ENCODE measurements around the gene TRDN.
"Not testable (repeated sequence)": the region's sequence is repeated elsewhere in the genome, so short reads cannot be mapped to it uniquely, and the experiment has no call there.

TRDN gene

GRCh38 chr6:123497025-123497424 lies 139.7 kb downstream of the TRDN start:
- DNase-seq = no peak

DNA sequence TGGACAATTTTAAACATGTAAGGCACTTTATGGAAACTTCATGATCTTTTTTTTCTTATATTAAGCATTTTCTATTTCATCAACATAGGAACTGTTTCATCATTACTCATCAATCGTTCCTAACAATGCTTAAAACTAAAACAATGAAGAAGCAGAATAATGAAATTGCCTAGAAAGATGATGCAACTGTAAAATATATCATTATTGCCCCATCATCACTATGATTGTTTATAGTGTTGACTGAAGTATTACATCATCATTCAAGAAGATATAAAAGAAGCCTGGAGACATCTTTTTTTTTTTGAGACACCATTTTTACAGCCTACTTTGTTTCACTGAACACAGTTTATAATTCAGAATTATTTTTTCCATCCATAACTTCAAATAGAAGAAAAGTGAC lies 147.2 kb downstream of the TRDN start:
- DNase-seq = no peak

DNA sequence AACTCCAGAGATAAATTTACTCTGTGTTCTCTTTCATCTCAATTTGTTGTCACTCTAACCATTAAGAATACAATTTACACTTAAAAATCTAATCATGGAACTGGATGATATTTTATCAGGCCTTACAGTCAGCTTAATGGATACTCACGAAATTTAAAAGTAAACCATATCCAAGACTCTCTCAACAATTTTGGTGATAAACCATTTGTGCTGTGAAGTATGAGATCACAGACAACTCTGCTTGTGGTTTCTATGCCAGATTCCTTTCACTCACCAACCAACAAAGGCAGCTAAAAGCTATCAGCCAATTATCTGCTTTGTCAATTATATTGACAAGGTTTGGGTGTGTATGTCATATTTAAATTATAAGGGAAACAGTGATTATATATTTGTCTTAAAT lies 155.8 kb downstream of the TRDN start:
- no peak for DNase-seq

DNA sequence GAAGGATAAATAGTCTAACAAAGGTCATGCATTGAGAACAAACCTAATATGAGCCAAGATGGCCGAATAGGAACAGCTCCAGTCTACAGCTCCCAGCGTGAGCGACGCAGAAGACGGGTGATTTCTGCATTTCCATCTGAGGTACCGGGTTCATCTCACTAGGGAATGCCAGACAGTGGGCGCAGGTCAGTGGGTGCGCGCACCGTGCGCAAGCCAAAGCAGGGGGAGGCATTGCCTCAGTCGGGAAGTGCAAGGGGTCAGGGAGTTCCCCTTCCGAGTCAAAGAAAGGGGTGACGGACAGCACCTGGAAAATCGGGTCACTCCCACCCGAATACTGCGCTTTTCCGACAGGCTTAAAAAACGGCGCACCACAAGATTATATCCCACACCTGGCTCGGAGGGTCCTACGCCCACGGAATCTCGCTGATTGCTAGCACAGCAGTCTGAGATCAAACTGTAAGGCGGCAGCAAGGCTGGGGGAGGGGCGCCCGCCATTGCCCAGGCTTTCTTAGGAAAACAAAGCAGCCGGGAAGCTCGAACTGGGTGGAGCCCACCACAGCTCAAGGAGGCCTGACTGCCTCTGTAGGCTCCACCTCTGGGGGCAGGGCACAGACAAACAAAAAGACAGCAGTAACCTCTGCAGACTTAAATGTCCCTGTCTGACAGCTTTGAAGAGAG lies 164.6 kb downstream of the TRDN start:
- not testable (repeated sequence) for DNase-seq

DNA sequence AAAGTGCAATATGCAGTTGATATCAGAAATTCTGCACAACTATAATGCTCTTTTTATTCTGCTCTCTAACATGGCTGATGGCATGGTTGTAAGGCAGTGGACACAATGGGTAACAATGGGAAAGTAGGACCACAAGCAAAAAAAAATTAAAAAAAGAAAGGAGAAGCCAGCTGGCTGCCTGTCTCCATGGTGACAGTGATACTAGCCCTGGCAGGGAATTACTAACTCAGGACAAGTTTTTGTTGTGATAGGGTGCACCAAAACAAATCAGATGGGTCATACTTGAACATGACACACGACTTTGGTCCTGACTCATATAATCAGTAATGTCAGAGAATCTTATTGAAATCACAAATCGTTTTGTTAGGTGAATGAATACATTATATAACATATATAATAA lies 169.4 kb downstream of the TRDN start:
- no peak for DNase-seq

GRCh38 chr6:123462152-123462551 lies 174.6 kb downstream of the TRDN start:
- DNase-seq = no peak

DNA sequence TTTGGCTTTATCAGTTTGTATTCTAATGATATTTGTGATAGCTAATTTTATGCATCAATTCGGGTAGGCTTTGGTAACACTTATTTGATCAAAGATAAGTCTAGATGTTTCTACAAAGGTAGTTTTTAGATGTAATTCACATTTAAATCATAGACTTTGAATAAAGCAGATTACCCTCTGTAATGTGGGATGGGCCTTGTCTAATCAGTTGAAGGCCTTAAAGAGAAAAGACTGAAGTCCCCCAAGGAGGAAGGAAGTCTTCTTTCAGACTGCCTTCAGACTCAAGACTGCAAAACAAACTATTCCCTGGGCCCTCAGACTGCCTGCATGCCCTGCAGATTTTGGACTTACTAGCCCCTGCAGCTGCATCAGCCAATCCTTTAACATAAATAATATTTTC lies 178.5 kb downstream of the TRDN start:
- no peak for DNase-seq

- DNase-seq = no peak
Observed at GRCh38 chr6:123456836-123457235, 179.9 kb downstream of the TRDN start.

- no peak for DNase-seq
Observed at GRCh38 chr6:123454448-123454847, 182.3 kb downstream of the TRDN start.

- DNase-seq = not testable (repeated sequence)
Observed at GRCh38 chr6:123453071-123453470, 183.7 kb downstream of the TRDN start.

DNA sequence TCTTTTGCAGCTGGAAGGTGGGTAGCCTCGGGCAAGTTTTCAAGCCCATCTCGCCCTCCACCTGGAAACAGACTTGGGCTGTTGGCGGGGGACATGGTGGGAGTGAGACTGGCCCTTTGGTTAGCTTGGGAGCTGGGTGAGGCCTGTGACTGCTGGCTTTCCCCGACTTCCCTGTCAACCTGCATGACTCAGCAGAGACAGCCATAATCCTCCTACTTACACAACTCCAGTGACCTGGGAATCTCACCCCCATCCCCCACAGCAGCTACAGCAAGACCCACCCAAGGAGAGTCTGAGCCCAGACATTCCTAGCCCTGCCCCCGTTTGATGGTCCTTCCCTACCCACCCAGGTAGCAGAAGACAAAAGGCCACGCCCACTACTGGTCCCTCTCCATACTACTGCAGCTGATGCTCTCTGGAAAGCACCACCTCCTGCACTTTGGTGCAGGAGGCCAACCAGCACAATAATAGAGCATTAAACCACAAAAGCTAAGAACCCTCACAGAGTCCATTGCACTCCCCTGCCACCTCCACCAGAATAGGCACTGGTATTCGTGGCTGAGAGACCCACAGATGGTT lies 188.4 kb downstream of the TRDN start:
- DNase-seq = no peak

DNA sequence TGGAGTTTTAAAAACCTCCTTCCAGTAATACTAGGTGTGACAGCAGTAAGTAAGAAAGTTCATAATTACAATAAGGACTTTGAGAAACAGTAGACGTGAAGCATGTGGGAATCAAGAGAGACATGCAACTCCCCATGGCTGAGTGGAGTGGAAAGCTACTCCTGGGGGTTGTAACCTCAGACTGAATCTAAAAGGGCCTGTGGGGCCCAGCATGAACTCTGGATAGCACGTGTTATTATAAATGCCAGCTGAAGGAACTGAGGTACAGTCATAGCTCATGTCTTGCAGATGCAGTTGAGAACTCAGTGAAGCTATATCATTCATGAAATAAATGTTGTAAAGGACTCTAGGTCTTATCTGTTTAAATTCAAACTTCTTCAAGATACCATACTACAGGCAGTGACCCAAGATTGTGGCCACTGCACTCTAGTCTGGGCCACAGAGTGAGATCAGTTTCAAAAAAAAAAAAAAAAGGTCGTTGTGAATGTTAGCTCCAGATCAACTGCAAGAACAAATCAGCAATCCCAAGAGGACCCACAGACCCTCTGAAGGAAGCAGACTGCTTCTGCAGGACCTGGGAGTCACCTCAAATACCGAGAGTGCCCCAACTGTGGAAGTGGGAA lies 189.3 kb downstream of the TRDN start:
- no peak for DNase-seq

GRCh38 chr6:123439371-123439770 lies 197.4 kb downstream of the TRDN start:
- DNase-seq = no peak

- no peak for DNase-seq
Observed at GRCh38 chr6:123434186-123434585, 202.6 kb downstream of the TRDN start.

DNA sequence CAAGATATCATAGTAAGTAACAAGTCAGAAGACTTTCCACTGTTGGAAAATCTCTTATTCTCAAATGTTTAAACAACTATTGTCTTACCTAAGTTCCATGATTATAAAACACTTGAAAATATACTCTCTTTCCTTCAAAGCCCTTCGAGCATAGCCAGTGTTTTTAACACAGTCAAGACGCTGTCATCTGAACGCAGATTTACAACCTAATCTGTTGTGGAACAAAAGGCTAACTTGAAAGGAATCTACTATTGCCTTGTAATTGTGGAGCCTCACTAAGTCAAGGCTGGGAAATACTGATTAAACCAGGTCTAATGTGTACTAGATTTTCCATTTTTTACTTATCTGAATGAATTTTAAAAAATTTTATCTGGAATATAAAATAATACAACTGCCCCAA lies 205.8 kb downstream of the TRDN start:
- DNase-seq = no peak

- DNase-seq = no peak
Observed at GRCh38 chr6:123427008-123427407, 209.7 kb downstream of the TRDN start.

DNA sequence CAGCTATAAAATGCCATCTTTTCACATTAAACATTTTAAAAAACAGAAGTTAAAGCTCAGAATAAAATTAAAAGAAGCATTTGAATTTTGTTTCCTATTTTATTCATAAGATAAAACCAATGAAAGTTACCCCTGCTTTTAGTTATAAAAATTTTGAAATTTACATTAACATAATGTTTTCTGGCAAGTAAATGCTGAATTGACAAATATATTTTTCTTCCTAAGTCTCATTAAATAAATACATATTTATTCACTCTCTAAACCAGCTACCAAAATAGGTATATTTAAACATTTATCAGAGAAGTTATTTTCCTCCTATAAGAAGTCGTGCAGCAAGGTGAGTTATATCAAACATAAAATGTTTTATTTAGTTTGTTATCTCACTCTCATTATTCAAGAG lies 213.6 kb downstream of the TRDN start:
- no peak for DNase-seq

DNA sequence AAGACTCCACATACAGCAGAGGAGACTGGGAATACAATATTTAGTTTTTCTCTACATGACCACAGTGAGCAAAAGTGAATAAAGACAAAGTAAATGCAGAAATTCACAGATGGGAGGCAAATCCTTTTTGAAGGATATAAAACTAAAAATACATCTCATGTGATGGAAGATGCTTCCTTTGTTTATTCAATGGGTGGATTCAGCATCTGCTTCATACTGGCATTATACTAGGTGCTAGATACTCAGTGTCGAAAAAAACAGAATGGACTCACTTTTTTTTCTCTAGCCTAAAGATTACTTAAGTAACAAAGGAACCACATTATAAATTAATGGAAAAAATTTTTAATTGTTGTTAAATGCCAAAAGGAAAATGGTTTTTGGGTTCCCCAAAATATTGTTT lies 216.2 kb downstream of the TRDN start:
- DNase-seq = no peak

GRCh38 chr6:123418071-123418470 lies 218.7 kb downstream of the TRDN start:
- DNase-seq = no peak

- DNase-seq = no peak
Observed at GRCh38 chr6:123417535-123417934, 219.2 kb downstream of the TRDN start.

DNA sequence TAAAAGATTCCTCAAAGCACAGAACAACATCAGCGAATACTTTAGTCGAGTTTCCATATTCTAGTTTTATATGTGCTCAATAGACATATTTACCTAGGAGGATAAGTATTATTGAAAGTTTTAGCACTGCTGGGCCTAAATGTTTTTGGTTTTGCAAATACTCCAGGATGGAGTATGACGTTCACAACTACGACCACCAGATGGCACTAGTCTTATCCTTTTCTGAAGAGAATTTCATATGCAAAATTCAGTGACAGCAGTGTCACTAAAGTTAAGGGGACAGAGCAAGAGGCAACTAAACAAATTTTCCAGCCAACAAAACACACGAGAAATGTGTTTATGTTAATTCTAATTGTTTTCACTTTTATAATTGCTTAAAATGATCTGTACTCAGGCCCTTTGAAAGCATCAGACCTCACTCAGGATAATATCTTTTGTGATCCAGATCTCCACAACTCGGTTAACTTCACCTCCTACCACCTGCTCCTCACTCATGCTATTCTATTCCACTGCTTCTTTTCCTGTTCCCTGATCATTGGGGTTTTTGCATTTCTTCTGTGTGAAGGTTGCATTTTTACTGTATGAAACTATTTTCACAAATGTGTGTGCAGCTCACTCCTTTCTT lies 220.8 kb downstream of the TRDN start:
- DNase-seq = no peak

DNA sequence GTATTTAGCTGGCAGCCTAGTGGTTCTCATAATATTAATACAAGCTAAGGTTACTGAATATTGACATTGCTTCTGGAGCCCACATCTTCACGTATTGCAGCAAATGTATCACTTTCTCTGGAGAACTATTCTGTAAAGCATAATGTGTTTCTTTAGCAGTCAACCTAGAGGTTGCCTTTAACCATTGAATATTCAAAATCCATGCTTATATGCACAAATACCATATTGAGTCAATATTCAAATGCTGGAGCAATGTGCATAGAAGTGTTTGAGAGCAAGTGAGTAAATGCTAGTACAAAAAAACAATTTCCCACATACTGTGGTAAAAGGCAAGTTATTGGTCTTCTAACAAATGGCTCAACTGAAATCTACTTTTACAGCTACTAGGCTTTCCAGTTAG lies 231.8 kb downstream of the TRDN start:
- no peak for DNase-seq

DNA sequence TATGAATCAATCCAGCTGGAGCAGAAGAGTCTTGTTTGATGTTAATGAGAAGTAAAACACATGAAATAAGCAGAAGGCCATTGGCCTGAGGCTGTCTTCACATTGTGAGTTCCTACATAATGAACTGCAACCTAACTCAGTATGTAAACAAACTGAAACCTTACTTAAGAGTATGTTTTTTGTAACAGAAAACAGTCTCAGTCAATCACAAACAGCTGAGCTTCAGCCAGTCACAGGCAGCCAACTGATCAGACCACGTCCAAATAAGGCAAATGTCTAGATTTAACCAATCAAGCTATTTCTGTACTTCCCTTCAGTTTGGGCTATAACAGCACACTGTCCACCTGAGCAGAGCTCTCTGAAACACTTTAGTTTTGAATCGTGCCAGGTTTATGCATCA lies 234.7 kb downstream of the TRDN start:
- no peak for DNase-seq

DNA sequence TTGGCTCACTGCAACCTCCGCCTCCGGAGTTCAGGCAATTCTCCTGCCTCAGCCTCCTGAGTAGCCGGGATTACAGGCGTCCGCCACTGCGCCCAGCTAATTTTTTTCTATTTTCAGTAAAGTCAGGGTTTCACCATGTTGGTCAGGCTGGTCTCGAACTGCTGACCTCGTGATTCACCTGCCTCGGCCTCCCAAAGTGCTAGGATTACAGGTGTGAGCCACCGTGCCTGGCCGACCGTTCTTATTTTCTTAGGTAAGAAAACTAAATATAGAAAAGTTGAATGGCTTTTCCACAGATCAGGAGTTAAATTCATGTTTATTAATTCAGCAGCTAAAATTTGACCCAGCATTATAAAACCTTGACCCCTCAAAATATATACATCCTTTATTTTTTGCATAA lies 238.7 kb downstream of the TRDN start:
- DNase-seq = no peak
